T-helper 1 cell treated with Interleukin-12 subunit alpha and Interleukin-12 subunit beta and Interleukin-4 antibody, amounts not matched to agents 30 ng/mL and 1 ng/mL, for 36 hours (primary cell): ENCODE results near the gene FAM118B. TPM values are rescaled to one million over a fixed set of nuclear protein-coding genes. Genes with fewer than 3 reads are reported as not detected.

Source experiments
- intact Hi-C: fragments of 100-400 bp; cut with micrococcal nuclease; formaldehyde crosslinking; loops from one replicate; pipeline ENCODE4 v1.15.1; 2024
- total RNA-seq: library from RNA; stranded (reverse); gene quantifications from 2 replicates; pipeline ENCODE4 v1.2.3, GENCODE V29; 2022

FAM118B gene
- total RNA-seq, result 13.4 and 14.0 TPM in 2 replicates

GRCh38 chr11:126211236-126212088 is at the start of gene FAM118B, which contains the start of gene RPUSD4:
Gene FAM118B (plus strand): TSS chr11:126211782. CDS start chr11:126235002, 23,220 bp downstream.
Gene RPUSD4 (minus strand): TSS chr11:126211650. CDS start chr11:126211638, 12 bp downstream.
- intact Hi-C loops, result loop anchor here (1.0 to 5.0 kb wide), 17 partner anchors 17 to 1257 kb away; partner anchors contain the start of genes CCDC15, CHEK1, DCPS and EI24

- intact Hi-C loops, result no loop called here
Observed at GRCh38 chr11:126162306-126163030, 49.1 kb upstream of the FAM118B start.

GRCh38 chr11:126163074-126163700 is 48.4 kb upstream of the FAM118B start:
- intact Hi-C loops, result no loop called here

GRCh38 chr11:126163779-126164178 is 47.8 kb upstream of the FAM118B start:
- intact Hi-C loops, result no loop called here

GRCh38 chr11:126164781-126165180 is 46.8 kb upstream of the FAM118B start:
- intact Hi-C loops, result no loop called here

GRCh38 chr11:126165311-126165720 is 46.3 kb upstream of the FAM118B start:
- intact Hi-C loops, result no loop called here

- intact Hi-C loops, result no loop called here
Observed at GRCh38 chr11:126165757-126166156, 45.8 kb upstream of the FAM118B start.

- intact Hi-C loops, result no loop called here
Observed at GRCh38 chr11:126166413-126166812, 45.2 kb upstream of the FAM118B start.

GRCh38 chr11:126167488-126167887 is 44.1 kb upstream of the FAM118B start:
- intact Hi-C loops, result no loop called here

GRCh38 chr11:126169291-126169690 is 42.3 kb upstream of the FAM118B start:
- intact Hi-C loops, result no loop called here

GRCh38 chr11:126172596-126173038 is 39.0 kb upstream of the FAM118B start:
- intact Hi-C loops, result no loop called here

- intact Hi-C loops, result no loop called here
Observed at GRCh38 chr11:126173257-126173656, 38.3 kb upstream of the FAM118B start.

- intact Hi-C loops, result no loop called here
Observed at GRCh38 chr11:126174816-126175215, 36.8 kb upstream of the FAM118B start.

GRCh38 chr11:126175393-126175792 is 36.2 kb upstream of the FAM118B start:
- intact Hi-C loops, result no loop called here

- intact Hi-C loops, result no loop called here
Observed at GRCh38 chr11:126176853-126177470, 34.6 kb upstream of the FAM118B start.

GRCh38 chr11:126181939-126182730 is 29.4 kb upstream of the FAM118B start:
- intact Hi-C loops, result no loop called here

GRCh38 chr11:126182787-126183445 is 28.7 kb upstream of the FAM118B start:
- intact Hi-C loops, result no loop called here

GRCh38 chr11:126185259-126186024 is 26.1 kb upstream of the FAM118B start:
- intact Hi-C loops, result no loop called here
